Endometrial microvascular endothelial cells (primary cell): ENCODE data around the gene ZNF853. TPM values are rescaled to one million over a fixed set of nuclear protein-coding genes. Genes with fewer than 3 reads are reported as not detected.
"Not testable (repeated sequence)": the region's sequence is repeated elsewhere in the genome, so short reads cannot be mapped to it uniquely, and the experiment has no call there.

Experiments used
- in situ Hi-C: cut with HindIII; loops from 2 replicates; pipeline ENCODE4 v1.10.0; 2017; ENCODE audit warnings: low sequenced_read_pairs, low pct_unique_long_range_greater_than_20kb; ENCODE audit errors: inconsistent ontology term
- total RNA-seq: library from RNA; depleted of rRNA; stranded (reverse); fragments of >200 nt; gene quantifications from one replicate; pipeline ENCODE4 v1.2.3, GENCODE V29; 2015; ENCODE audit errors: inconsistent ontology term

ZNF853 gene
- total RNA-seq, 1 donor from 2014 or later, result not detected

DNA sequence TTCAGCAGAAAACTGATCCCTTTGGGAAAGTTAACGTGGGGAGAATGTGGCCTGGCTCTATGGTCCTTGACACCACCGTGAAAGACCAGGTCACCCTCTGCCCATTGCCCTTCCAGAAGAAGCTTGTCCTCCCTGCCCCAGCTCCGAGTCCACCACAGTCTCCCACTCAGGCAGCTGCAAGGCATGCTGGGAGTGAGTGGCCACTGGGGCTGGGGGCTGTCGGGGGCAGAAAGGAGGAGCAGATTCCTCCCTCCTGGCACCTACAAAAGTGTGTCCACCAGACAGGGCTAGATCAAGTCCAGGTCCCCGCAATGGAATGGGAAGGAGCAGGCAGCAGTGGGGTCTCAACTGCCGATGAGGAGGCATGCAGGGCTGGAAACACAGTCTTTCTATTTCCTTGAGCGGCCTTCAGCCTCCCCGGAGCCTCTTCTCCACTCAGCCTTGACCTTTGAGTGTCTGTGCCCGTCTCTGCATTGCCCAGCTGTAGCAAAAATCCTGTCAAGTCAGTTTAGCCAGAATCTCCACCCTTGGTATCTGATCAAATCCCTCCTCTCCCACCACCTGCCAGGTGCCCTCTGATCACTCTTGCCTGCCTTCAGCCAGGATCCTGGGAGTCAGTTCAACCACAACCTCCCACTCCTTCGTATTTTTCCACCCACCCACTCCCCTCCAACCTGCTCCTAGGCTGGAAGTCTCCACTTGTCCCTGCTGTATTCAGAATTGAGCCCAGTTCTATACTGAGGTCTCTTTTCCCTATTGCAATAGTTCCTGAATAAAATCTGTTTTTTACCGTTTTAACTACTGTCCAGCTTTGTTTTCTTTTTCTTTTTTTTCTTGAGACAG, 14.8 kb downstream of the ZNF853 start:
- in situ Hi-C loops, result no loop called here

- in situ Hi-C loops, result no loop called here
These were observed 16.2 kb downstream of the ZNF853 start for GRCh38 chr7:6631605-6632004.

DNA sequence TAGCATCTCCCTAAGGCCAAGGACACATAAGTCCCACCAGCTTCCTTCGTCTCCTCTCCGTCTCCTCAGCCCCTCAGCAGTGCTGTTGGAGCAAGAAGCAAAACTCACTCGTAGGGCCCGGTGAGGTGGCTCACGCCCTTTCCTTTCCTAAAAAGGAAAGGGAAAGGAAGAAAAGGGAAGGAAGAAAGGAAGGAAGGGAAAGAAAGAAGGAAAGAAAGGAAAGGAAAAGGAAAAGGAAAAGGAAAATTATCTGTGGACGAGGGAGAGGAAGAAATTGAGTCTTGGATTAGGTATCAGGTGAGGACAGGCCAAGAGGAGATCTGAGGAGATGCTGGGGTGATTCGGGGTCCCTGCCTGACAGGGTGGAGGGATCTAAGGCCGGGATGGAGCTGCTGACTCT, 18.6 kb downstream of the ZNF853 start:
- in situ Hi-C loops, result no loop called here

DNA sequence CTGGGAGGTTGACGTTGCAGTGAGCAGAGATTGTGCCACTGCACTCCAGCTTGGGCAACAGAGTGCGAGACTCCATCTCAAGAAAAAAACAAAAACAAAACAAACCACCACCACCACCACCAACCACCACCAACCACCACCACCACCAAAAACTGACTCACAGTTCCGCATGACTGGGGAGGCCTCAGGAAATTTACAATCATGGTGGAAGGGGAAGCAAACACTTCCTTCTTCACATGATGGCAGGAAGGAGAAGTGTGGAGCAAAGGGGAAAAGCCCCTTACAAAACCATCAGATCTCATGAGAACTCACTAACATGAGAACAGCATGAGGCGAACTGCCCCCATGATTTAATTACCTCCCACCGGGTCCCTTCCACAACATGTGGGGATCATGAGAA, 19.6 kb downstream of the ZNF853 start:
- in situ Hi-C loops, result not testable (repeated sequence)

- in situ Hi-C loops, result no loop called here
These were observed 21.5 kb downstream of the ZNF853 start, which contains the start of gene ZNF316 for GRCh38 chr7:6636741-6637543. ZNF316 (plus strand) TSS chr7:6637318; CDS start chr7:6642410, 5,092 bp downstream.

DNA sequence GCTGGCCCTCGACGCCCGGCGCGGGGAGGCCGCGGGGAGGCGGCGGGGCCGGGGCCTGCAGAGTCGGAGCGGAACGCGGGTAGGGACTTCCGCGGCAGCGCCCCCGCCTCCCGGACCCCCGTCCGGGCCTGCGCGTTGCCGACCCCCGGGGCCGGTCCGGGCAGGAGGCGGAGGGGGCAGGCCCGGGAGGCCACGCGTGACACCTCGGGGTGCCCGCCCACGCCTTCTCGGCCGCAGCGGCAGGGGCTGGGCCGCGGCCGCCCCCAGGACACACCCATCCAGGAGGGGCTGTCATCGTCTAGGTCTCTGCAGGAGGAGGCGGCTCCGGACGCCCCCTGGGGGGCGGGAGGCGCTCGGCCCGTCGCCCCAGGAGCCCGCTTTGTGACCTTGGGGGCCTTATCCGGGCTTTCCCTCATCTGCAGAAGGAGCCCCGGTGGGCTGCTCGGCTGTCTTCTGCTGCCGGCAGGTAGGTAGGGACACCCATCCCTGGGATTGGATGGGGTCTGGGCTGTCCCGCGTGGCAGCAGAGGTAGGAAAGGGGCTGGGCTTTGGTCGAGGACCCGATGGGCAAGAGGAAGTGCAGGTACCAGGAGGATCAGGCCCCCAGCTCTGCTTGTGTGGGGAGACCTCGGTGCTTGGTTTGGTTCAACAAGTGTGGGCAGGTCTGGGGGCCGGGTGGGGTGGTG, 22.3 kb downstream of the ZNF853 start:
- in situ Hi-C loops, result no loop called here

GRCh38 chr7:6639032-6639431, 23.6 kb downstream of the ZNF853 start:
- in situ Hi-C loops, result no loop called here

- in situ Hi-C loops, result no loop called here
These were observed 24.2 kb downstream of the ZNF853 start for GRCh38 chr7:6639627-6640026.

GRCh38 chr7:6640246-6640721, 24.9 kb downstream of the ZNF853 start:
- in situ Hi-C loops, result no loop called here

DNA sequence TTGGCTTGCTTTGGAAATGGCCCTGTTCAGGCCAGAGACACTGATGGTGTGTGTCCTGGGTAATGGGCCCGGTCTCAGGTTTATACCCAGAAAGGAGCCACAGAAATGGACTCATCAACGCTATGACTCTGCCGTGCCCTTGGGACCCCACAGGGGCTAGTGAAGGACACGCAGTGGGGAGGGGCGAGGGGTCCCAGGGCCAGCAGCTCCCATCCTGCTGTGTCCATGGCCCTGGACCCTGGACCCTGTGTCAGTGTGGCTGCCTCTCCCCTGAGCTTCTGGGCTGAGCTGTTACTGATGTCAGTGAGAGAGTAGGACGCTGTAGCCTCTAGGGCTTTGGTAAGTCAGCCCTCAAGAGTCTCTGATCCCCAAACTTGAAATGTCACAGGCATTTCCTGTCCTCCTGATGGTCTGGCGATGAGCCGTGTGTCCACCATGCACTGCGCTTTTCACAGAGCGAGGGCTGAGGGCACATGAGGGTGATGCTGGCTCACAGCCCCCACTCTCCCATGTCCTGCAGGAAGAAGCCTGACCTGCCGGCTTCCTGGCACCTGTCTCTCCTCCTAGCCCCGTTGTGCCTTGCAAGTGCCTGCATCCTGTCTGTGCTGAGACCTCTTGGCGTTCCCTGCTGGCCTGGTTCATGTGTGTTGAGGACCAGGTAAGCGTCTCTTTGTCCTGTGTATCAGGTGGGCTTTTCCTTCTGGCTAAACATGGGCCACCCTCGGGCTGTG, 26.1 kb downstream of the ZNF853 start:
- in situ Hi-C loops, result no loop called here

DNA sequence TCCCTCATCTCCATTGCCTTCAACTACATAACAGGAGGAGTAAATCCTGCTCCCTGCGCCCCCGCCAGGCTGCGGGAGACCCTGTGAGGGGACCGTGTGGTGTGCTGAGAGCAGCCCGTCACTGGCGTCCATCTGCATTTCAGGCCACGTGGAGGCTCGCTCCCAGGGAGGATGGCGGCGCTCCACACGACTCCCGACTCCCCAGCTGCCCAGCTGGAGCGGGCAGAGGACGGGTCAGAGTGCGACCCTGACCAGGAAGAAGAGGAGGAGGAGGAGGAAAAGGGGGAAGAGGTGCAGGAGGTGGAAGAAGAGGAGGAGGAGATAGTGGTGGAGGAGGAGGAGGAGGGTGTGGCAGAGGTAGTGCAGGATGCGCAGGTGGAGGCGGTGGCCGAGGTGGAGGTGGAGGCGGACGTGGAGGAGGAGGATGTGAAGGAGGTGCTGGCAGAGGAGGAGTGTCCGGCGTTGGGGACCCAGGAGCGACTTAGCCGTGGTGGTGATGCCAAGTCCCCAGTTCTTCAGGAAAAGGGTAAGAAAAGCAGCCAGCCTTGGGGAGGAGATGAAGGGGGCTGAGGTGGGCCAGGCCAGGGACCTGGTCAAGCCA, 26.9 kb downstream of the ZNF853 start:
- in situ Hi-C loops, result no loop called here

- in situ Hi-C loops, result no loop called here
These were observed 27.6 kb downstream of the ZNF853 start for GRCh38 chr7:6642861-6643640.

DNA sequence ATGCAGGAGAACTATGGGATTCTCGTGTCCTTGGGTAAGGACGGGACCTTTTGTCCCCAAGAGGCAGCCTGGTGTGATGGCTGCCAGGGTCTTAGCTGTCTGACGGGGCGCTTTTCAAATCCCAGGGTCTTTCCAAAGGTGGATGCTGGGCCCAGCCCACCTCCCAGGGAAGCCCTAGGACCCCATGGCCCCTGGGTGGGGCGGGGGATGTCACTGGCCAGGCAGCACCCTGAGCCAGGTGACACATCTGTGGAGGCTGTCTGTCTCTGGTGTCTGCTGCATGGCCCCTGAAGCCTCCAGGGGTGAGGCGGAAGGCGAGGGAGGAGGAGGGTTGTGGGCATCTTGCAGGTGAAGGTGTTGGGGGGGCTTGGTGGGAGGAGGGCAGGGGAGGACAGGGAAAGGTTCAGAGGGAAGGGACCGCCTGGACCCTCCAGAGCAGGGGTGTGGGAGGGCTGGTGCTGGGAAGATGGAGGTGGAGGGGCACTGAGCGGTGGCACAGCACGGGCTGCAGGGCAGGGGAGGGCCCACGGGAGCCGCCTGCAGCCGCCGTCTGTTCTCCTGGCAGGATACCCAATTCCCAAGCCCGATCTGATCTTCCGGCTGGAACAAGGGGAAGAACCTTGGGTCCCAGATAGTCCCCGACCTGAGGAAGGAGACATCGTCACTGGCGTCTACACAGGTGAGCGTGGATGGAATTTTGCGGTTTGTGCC, 28.7 kb downstream of the ZNF853 start:
- in situ Hi-C loops, result no loop called here

GRCh38 chr7:6644728-6645127, 29.3 kb downstream of the ZNF853 start:
- in situ Hi-C loops, result no loop called here

DNA sequence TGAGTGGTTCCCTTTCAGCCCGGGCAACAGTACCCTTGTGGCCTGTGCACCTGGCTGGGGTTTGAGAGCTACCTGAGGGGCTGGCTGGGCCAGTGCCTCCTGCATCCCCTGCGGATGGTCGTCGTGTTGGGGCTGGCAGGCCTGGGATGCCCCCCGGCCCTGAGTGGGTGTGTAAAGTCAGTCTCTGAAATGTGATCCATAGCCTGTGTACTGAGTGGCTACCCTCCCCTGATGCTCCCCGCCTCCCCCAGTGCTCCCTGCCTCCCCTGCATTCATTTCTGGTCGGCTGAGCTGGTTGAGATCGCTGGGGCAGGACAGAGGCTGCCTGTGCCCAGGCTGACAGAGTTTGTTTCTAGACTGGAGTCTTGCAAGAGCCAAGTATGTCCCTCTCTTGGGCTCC, 31.1 kb downstream of the ZNF853 start:
- in situ Hi-C loops, result no loop called here

- in situ Hi-C loops, result no loop called here
These were observed 31.7 kb downstream of the ZNF853 start for GRCh38 chr7:6647080-6647479.

GRCh38 chr7:6647541-6647940, 32.1 kb downstream of the ZNF853 start:
- in situ Hi-C loops, result no loop called here
